SK-N-MC (cell line): ENCODE measurements around the gene ITPRIPL1.

Experiments used
- EZH2 ChIP-seq: fragments of 200-600 bp; sonication (generic); IDR thresholded peaks from one replicate; pipeline ENCODE4 v1.6.1; 2017; ENCODE audit warnings: antibody characterized with exemption
- FOXP2 ChIP-seq: optimal IDR thresholded peaks from 2 replicates; pipeline ENCODE3; 2011; ENCODE audit warnings: mild to moderate bottlenecking, moderate library complexity; ENCODE audit not compliant: insufficient read depth; ENCODE audit errors: extremely low read length, control extremely low read depth
- POLR2AphosphoS5 ChIP-seq: IDR thresholded peaks from 2 replicates; pipeline ENCODE4 v1.6.1; 2012; ENCODE audit warnings: mild to moderate bottlenecking, low read depth, low read length, borderline replicate concordance

DNA sequence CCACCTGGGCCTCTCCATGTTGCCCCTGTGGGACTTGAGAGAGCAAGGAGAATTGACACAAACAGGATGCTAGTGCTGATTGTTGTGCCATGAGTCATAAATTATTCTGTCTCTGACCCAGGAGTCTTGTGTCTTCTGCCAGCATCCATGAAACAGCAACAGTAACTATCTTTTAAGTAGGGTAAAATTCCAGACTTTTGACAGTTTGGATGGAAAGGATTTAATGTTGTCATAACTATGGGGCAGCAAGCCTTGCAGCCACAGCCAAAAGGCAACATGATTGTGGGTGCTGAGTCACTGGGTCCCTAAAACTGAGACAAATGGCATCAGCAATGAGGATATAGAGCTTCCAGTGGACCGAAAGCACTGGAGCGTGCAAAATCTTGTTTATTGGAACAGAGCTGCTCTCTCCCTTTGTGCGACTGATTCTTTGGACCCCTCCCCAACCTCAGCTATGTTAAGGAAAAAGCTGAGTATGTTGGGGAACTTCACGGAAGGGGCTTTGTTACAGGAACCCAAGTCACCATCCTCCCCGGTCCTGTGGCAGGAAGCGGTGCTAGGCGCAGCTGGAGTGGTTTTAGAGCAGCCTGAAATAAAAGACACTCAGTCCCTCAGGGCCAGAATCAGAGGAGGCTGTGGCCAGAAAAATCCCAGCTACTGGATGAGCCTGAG, 9.6 kb upstream of the ITPRIPL1 start:
- no peak for TF ChIP-seq EZH2
- no peak for TF ChIP-seq POLR2AphosphoS5
- TF ChIP-seq FOXP2, result no peak
